Esophagus muscularis mucosa (tissue), 4 donors: ENCODE results near the gene WEE2. TPM values are rescaled to one million over a fixed set of nuclear protein-coding genes. Genes with fewer than 3 reads are reported as not detected.

ENCODE experiments used
- DNase-seq: peaks from one replicate; pipeline ENCODE4 v3.0.0-alpha.2; 2017; ENCODE audit errors: extremely low spot score
- H3K27ac ChIP-seq, 4 donors: fragments of 200-600 bp; sonication (generic); replicated peaks in 1 of 4; 1 replicate in 3 of 4; 2 replicates in 1 of 4; pipeline ENCODE4 v1.5.1; 2016 to 2019; ENCODE audit warnings: mild to moderate bottlenecking in 1 of 4
- H3K27me3 ChIP-seq, 4 donors: fragments of 200-600 bp; sonication (generic); one replicate each; pipeline versions ENCODE4 v1.5.1 to v1.6.0; 2016 to 2019
- H3K36me3 ChIP-seq, 4 donors: fragments of 200-600 bp; sonication (generic); one replicate each; pipeline ENCODE4 v1.5.1; 2016 to 2019
- H3K4me1 ChIP-seq, 4 donors: fragments of 200-600 bp; sonication (generic); one replicate each; pipeline ENCODE4 v1.5.1; 2016 to 2019
- H3K4me3 ChIP-seq, 4 donors: fragments of 200-600 bp; sonication (generic); 1 replicate in 2 of 4; 2 replicates in 2 of 4; pipeline ENCODE4 v1.5.1; 2016 to 2019; ENCODE audit warnings: mild to moderate bottlenecking in 4 of 4, moderate library complexity in 1 of 4
- H3K9me3 ChIP-seq, 4 donors: fragments of 200-600 bp; sonication (generic); 1 replicate in 3 of 4; 2 replicates in 1 of 4; pipeline ENCODE4 v1.5.1; 2016 to 2019
- EP300 ChIP-seq: sonication (generic); formaldehyde crosslinking; IDR thresholded peaks from one replicate; pipeline ENCODE4 v1.6.1; 2017; ENCODE audit warnings: antibody characterized with exemption
- POLR2A ChIP-seq: fragments of 450-650 bp; IDR thresholded peaks from one replicate; pipeline ENCODE4 v1.6.1; 2017; ENCODE audit warnings: antibody characterized with exemption, moderate library complexity, mild to moderate bottlenecking, low read depth
- POLR2AphosphoS5 ChIP-seq, 2 donors: sonication (generic); formaldehyde crosslinking; IDR thresholded peaks; one replicate each; pipeline ENCODE4 v1.6.1; 2017; ENCODE audit warnings: antibody characterized with exemption in 2 of 2
- WGBS: methylation state at CpG from one replicate; pipeline ENCODE4 v1.1.5; 2018; 5-methylcytosine and 5-hydroxymethylcytosine counted together
- intact Hi-C: fragments of 100-400 bp; cut with DNase I; formaldehyde crosslinking; loops from one replicate; pipeline ENCODE4 v1.15.1; 2023
- total RNA-seq, 4 donors: library from RNA; depleted of rRNA; stranded (reverse); fragments of >200 nt; gene quantifications; one replicate each; pipeline versions ENCODE4 v1.1.0 to v1.2.1, GENCODE V29; 2016
- TF ChIP-seq, protein P1 (sequence below), 3 experiments: fragments of 200-600 bp in 2 of 3; fragments of 450-650 bp in 1 of 3; sonication (generic) in 2 of 3; IDR thresholded peaks; one replicate each; pipeline ENCODE4 v1.5.1; 2017 to 2019; ENCODE audit warnings: antibody characterized with exemption in 3 of 3, mild to moderate bottlenecking in 2 of 3, moderate library complexity in 1 of 3

Gene WEE2
- total RNA-seq = not detected

DNA sequence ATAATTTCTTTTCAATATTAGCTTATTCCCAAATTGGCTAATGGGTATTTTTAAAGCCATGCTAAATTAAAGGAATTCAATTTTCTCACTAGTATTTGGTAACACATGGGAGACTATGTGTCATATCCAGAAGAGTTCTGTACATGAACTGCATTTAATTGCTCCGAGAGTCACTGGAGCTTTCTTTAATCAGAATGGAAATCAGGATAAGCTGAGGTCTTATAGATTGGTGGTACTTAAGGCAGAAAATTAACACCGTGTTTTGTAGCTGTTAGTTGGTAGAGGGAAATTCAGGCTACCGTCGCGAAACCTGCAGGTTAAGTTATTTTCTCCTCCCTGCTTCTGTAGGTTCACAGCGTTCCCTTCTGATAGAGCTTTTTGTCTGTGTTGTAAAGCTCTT lies at the start of gene WEE2:
Gene WEE2 (plus strand): TSS at position 3 of the 400 bp plus-strand sequence. CDS start 406 bp downstream, outside the sequence.
- 94% methylated on average over 6 of the region's 6 CpGs for WGBS
- no peak within 1 kb of the TSS for H3K27ac ChIP-seq
- TF ChIP-seq POLR2A = no peak
- TF ChIP-seq POLR2AphosphoS5 (IDR thresholded peaks at IDR 0.05) = no peak
- TF ChIP-seq EP300 = no peak
- TF ChIP-seq, protein P1, sequence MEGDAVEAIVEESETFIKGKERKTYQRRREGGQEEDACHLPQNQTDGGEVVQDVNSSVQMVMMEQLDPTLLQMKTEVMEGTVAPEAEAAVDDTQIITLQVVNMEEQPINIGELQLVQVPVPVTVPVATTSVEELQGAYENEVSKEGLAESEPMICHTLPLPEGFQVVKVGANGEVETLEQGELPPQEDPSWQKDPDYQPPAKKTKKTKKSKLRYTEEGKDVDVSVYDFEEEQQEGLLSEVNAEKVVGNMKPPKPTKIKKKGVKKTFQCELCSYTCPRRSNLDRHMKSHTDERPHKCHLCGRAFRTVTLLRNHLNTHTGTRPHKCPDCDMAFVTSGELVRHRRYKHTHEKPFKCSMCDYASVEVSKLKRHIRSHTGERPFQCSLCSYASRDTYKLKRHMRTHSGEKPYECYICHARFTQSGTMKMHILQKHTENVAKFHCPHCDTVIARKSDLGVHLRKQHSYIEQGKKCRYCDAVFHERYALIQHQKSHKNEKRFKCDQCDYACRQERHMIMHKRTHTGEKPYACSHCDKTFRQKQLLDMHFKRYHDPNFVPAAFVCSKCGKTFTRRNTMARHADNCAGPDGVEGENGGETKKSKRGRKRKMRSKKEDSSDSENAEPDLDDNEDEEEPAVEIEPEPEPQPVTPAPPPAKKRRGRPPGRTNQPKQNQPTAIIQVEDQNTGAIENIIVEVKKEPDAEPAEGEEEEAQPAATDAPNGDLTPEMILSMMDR (IDR thresholded peaks at IDR 0.05) = no peak
- DNase-seq = no peak
- intact Hi-C loops = no loop called here
- H3K9me3 ChIP-seq = no peaks in the 10 kb centered on the region
- H3K4me1 ChIP-seq = peaks cover 0 to under 1% (median 0%) of the 10 kb centered on the region in 4 donors
- H3K4me3 ChIP-seq = no peak within 1 kb of the TSS
- no peaks in the 10 kb centered on the region for H3K27me3 ChIP-seq
- no peaks in the 10 kb centered on the region for H3K36me3 ChIP-seq

GRCh38 chr7:141659501-141659900 lies 48.7 kb upstream of the WEE2 start:
- DNase-seq = no peak
- TF ChIP-seq EP300 = no peak
- no peak for TF ChIP-seq POLR2A
- TF ChIP-seq, protein P1 (IDR thresholded peaks at IDR 0.05) = no peak
- no peak for TF ChIP-seq POLR2AphosphoS5 (IDR thresholded peaks at IDR 0.05)
- Histone ChIP-seq H3K36me3 (peaks cover 18 to 87% (median 60%) of the 10 kb centered on the region in 4 donors), H3K9me3 (no peaks in the 10 kb centered on the region), H3K4me3 (no peak overlapping the region), H3K27me3 (no peaks in the 10 kb centered on the region), H3K27ac (no peak overlapping the region), H3K4me1 (peaks cover 0 to 5% (median 1%) of the 10 kb centered on the region in 4 donors)
- intact Hi-C loops = no loop called here
- WGBS = 97% methylated on average over 4 of the region's 6 CpGs

DNA sequence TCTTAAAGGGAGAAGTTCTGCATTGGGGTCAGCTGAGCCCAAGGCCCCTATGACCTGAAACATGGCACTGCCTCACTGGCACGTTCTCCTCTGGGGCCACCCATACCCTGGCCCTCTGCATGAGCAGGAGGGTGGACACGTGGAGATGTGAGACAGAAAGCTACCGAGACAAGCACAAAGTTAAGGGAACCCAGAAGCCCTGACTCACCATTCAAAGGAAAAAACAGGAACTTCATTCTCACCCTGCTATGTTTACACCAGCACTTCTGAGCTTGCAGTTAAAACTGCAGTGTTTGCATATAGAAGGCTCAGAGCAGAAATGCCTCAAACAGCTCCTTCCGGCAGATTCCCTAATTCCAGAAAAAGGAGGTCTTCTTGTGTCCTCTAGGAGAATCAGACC lies 47.9 kb upstream of the WEE2 start:
- Histone ChIP-seq H3K27me3 (no peaks in the 10 kb centered on the region), H3K4me1 (no peaks in the 10 kb centered on the region), H3K36me3 (peaks cover 25 to 88% (median 68%) of the 10 kb centered on the region in 4 donors), H3K4me3 (no peak overlapping the region), H3K9me3 (no peaks in the 10 kb centered on the region), H3K27ac (no peak overlapping the region)
- TF ChIP-seq EP300 = no peak
- TF ChIP-seq, protein P1 (IDR thresholded peaks at IDR 0.05) = no peak
- no peak for DNase-seq
- intact Hi-C loops = no loop called here
- 62% methylated on average over 4 of the region's 4 CpGs for WGBS

DNA sequence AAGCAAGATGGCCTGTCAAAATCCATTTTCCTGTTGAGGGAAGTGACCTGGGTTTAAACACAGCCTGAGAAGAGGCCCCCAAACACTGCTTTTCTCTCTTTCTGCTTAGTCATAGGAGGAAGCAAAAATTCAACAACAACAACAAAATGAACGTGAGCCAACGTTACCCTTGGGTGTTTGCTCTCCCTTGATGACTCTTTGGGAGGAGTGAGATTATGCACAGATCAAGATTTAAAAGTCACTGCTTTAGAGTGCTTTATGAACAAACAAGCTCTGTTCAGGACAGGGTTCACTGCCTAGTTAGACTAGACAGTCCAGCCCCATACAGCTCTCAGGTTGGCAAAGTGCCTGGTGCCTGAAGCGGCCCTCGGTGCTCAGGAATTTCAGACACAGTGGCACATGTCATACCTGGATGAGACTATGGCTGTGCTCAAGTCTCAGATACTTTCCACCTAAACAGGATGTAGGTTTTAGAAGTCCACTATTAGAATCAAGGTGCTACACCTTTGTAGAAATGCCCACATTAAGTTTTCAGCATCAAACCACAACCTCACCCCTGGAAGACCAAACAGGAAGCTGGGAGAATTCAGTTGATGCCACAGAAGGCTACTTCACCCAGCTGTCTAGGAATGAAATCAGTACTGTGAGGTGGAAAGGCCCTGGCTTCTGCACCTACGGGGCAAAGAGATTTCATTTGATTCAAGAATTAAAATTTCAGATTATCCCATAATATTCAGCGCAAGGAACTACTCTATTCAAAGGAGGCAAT lies 44.9 kb upstream of the WEE2 start:
- Histone ChIP-seq H3K4me3 (no peak overlapping the region), H3K27ac (no peak overlapping the region), H3K4me1 (no peaks in the 10 kb centered on the region), H3K9me3 (no peaks in the 10 kb centered on the region), H3K36me3 (peaks cover 24 to 96% (median 81%) of the 10 kb centered on the region in 4 donors), H3K27me3 (no peaks in the 10 kb centered on the region)
- DNase-seq = no peak
- 69% methylated on average over 4 of the region's 6 CpGs for WGBS
- TF ChIP-seq, protein P1 (IDR thresholded peaks at IDR 0.05) = no peak
- TF ChIP-seq POLR2AphosphoS5 (IDR thresholded peaks at IDR 0.05) = no peak
- TF ChIP-seq EP300 = no peak
- TF ChIP-seq POLR2A = no peak
- intact Hi-C loops = no loop called here

DNA sequence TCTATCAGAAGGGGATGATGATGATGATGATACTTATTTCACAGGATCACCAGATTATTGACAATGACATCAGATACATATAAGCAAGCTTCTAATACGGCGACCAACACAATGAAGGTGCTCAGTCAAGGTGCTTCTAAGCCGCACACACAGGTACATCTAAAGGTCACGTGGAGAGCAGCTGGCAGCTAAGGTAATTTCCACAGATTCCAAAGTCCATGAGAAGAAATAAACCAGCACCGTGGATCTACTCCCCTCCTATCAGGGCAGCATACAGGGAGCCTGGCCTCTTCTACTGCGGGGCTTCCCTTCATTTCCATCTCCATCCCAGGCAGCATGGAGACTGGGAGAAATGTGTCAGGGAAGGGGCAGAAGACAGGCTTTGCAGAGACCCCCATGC lies 43.7 kb upstream of the WEE2 start:
- H3K9me3 ChIP-seq = no peaks in the 10 kb centered on the region
- intact Hi-C loops = no loop called here
- H3K4me1 ChIP-seq = no peaks in the 10 kb centered on the region
- H3K36me3 ChIP-seq = peaks cover 24 to 87% (median 72%) of the 10 kb centered on the region in 4 donors
- TF ChIP-seq POLR2AphosphoS5 (IDR thresholded peaks at IDR 0.05) = no peak
- no peak for TF ChIP-seq POLR2A
- TF ChIP-seq EP300 = no peak
- TF ChIP-seq, protein P1 (IDR thresholded peaks at IDR 0.05) = no peak
- no peak overlapping the region for H3K4me3 ChIP-seq
- WGBS = 88% methylated on average over 5 of the region's 6 CpGs
- H3K27ac ChIP-seq = no peak overlapping the region
- H3K27me3 ChIP-seq = no peaks in the 10 kb centered on the region
- DNase-seq = no peak
